AG04450 (cell line): ENCODE results near the gene MATR3. TPM values are rescaled to one million over a fixed set of nuclear protein-coding genes. Genes with fewer than 3 reads are reported as not detected.
A peak's percentile ranks its signal among the peaks of the same experiment; 100 is the strongest.

Source experiments
- CTCF ChIA-PET: fragments of 300-600, 350-600 bp; formaldehyde crosslinking; extraction: SDS; loops from one replicate; lab custom pipeline; 2022; ENCODE audit warnings: antibody characterized with exemption, inconsistent platforms; lab: Charles Lee
- POLR2A ChIA-PET: fragments of 350-600 bp; formaldehyde crosslinking; extraction: SDS; loops from one replicate; lab custom pipeline; 2021; ENCODE audit warnings: antibody characterized with exemption, inconsistent platforms; lab: Yijun Ruan, JAX
- DNase-seq: peaks from one replicate; pipeline ENCODE4 v3.0.0-alpha.2; 2011; ENCODE audit warnings: low read depth, low spot score
- H3K27ac ChIP-seq: one replicate; pipeline ENCODE4 v1.5.1; 2012; ENCODE audit warnings: low read depth, low read length, control low read depth
- H3K27me3 ChIP-seq: one replicate; pipeline ENCODE4 v1.6.0; 2012; ENCODE audit warnings: low read length; ENCODE audit not compliant: control insufficient read depth, insufficient read depth
- H3K4me3 ChIP-seq: 2 replicates; pipeline ENCODE4 v1.5.1; 2011; ENCODE audit warnings: mild to moderate bottlenecking, low read depth, low read length, control low read depth
- H3K9me3 ChIP-seq: 2 replicates; pipeline ENCODE4 v1.5.1; 2012; ENCODE audit warnings: low read length; ENCODE audit not compliant: control insufficient read depth, insufficient read depth
- CTCF ChIP-seq: IDR thresholded peaks from 2 replicates; pipeline ENCODE4 v1.5.1; 2011; ENCODE audit warnings: low read depth, low read length, control low read depth, inconsistent platforms
- polyA plus RNA-seq: library from polyadenylated mRNA; depleted of rRNA; stranded (reverse); fragments of >200 nt; gene quantifications from 2 replicates; pipeline ENCODE4 v1.2.3, GENCODE V29; 2011

Gene MATR3
- polyA plus RNA-seq, 1 experiment, result 166 TPM

- no peak overlapping the region for H3K27ac ChIP-seq
- H3K27me3 ChIP-seq, result no peaks in the 10 kb centered on the region
- no peak for TF ChIP-seq CTCF
- peak overlapping the region; percentile 47 for H3K4me3 ChIP-seq
- H3K9me3 ChIP-seq, result no peaks in the 10 kb centered on the region
- POLR2A ChIA-PET, result interaction anchor here (0.6 to 1.3 kb wide), 4 partner anchors 17 to 735 kb away, joined by 3 to 5 read pairs (median 4); partner anchors contain the start of gene MATR3
- DNase-seq, result no peak
- CTCF ChIA-PET, result interaction anchor here (1.1 to 1.8 kb wide), 4 partner anchors 11 to 697 kb away, joined by 3 to 5 read pairs (median 4); no protein-coding TSS in a partner anchor
These were observed 17.6 kb upstream of the MATR3 start for GRCh38 chr5:139275956-139276355.

GRCh38 chr5:139276426-139276825 is 17.1 kb upstream of the MATR3 start:
- Histone ChIP-seq H3K27ac (no peak overlapping the region), H3K4me3 (peak overlapping the region; percentile 47), H3K9me3 (no peaks in the 10 kb centered on the region), H3K27me3 (no peaks in the 10 kb centered on the region)
- ChIA-PET CTCF (interaction anchor here (1.1 to 1.8 kb wide), 4 partner anchors 10 to 697 kb away, joined by 3 to 5 read pairs (median 4); no protein-coding TSS in a partner anchor), POLR2A (interaction anchor here (1.1 to 1.3 kb wide), 2 partner anchors 17 to 18 kb away, joined by 4 to 5 read pairs; partner anchors contain the start of gene MATR3)
- no peak for DNase-seq
- TF ChIP-seq CTCF, result no peak

- H3K4me3 ChIP-seq, result peak overlapping the region; percentile 8; the same call in 1 of the 2 replicates
- TF ChIP-seq CTCF, result no peak
- ChIA-PET CTCF (interaction anchor here (1.3 kb wide), 1 partner anchor 10 kb away, joined by 3 read pairs; no protein-coding TSS in a partner anchor), POLR2A (interaction anchor here (0.5 to 1.0 kb wide), 3 partner anchors 14 to 510 kb away, joined by 3 to 5 read pairs (median 4); no protein-coding TSS in a partner anchor)
- H3K27me3 ChIP-seq, result no peaks in the 10 kb centered on the region
- H3K9me3 ChIP-seq, result no peaks in the 10 kb centered on the region
- H3K27ac ChIP-seq, result no peak overlapping the region
- no peak for DNase-seq
These were observed 16.4 kb upstream of the MATR3 start for GRCh38 chr5:139277171-139277570.

GRCh38 chr5:139278540-139279274 is 14.8 kb upstream of the MATR3 start:
- Histone ChIP-seq H3K27ac (no peak overlapping the region), H3K4me3 (no peak overlapping the region), H3K9me3 (no peaks in the 10 kb centered on the region), H3K27me3 (no peaks in the 10 kb centered on the region)
- TF ChIP-seq CTCF, result no peak
- ChIA-PET CTCF (interaction anchor here (0.6 kb wide), 1 partner anchor 499 kb away, joined by 7 read pairs; no protein-coding TSS in a partner anchor), POLR2A (no interaction called here)
- no peak for DNase-seq

- ChIA-PET CTCF (no interaction called here), POLR2A (interaction anchor here (1.1 to 1.2 kb wide), 2 partner anchors 10 to 11 kb away, joined by 3 to 7 read pairs; no protein-coding TSS in a partner anchor)
- no peaks in the 10 kb centered on the region for H3K9me3 ChIP-seq
These were observed 11.4 kb upstream of the MATR3 start for GRCh38 chr5:139282197-139282557.

More at GRCh38 chr5:139282197-139282557, 11.4 kb upstream of the MATR3 start:
- no peaks in the 10 kb centered on the region for H3K27me3 ChIP-seq
- TF ChIP-seq CTCF, result no peak
- DNase-seq, result no peak
- H3K4me3 ChIP-seq, result no peak overlapping the region
- H3K27ac ChIP-seq, result no peak overlapping the region
